T-helper 2 cell (primary cell): ENCODE results near the gene FMNL2.

Source experiments
- DNase-seq, 5 experiments: peaks; one replicate each; pipeline versions ENCODE4 v3.0.0 to v3.0.0-alpha.2; 2012 to 2022

The FMNL2 gene

GRCh38 chr2:152623775-152624174 lies 288.8 kb downstream of the FMNL2 start:
- DNase-seq, result no peak

- DNase-seq, result peak in 1 of 5 experiments; percentile 12
These were observed 289.8 kb downstream of the FMNL2 start for GRCh38 chr2:152624805-152625204.

- DNase-seq, result no peak
These were observed 292.0 kb downstream of the FMNL2 start for GRCh38 chr2:152626911-152627339.

GRCh38 chr2:152627351-152627957 lies 292.5 kb downstream of the FMNL2 start:
- DNase-seq, result peak in 1 of 5 experiments; percentile 18

GRCh38 chr2:152629202-152629601 lies 294.2 kb downstream of the FMNL2 start:
- DNase-seq, result peak in 1 of 5 experiments; percentile 85

GRCh38 chr2:152630466-152630865 lies 295.5 kb downstream of the FMNL2 start:
- DNase-seq, result no peak

- no peak for DNase-seq
These were observed 297.8 kb downstream of the FMNL2 start for GRCh38 chr2:152632736-152633135.

GRCh38 chr2:152635635-152636298 lies 300.8 kb downstream of the FMNL2 start:
- DNase-seq, result peak; percentile 11 to 58 (median 41)

- no peak for DNase-seq
These were observed 302.3 kb downstream of the FMNL2 start for GRCh38 chr2:152637251-152637650.

GRCh38 chr2:152638056-152638455 lies 303.1 kb downstream of the FMNL2 start:
- no peak for DNase-seq

- no peak for DNase-seq
These were observed 303.6 kb downstream of the FMNL2 start for GRCh38 chr2:152638590-152638989.

- DNase-seq, result no peak
These were observed 309.4 kb downstream of the FMNL2 start for GRCh38 chr2:152644189-152644873.

- DNase-seq, result no peak
These were observed 311.3 kb downstream of the FMNL2 start for GRCh38 chr2:152646264-152646663.

GRCh38 chr2:152646775-152647174 lies 311.8 kb downstream of the FMNL2 start:
- DNase-seq, result no peak

GRCh38 chr2:152647552-152647951 lies 312.6 kb downstream of the FMNL2 start:
- DNase-seq, result no peak

- DNase-seq, result peak in 1 of 5 experiments; percentile 8
These were observed 313.4 kb downstream of the FMNL2 start for GRCh38 chr2:152648336-152648735.

GRCh38 chr2:152649997-152650396 lies 315.0 kb downstream of the FMNL2 start:
- DNase-seq, result no peak

- DNase-seq, result no peak
These were observed 315.9 kb downstream of the FMNL2 start for GRCh38 chr2:152650768-152651371.

- DNase-seq, result no peak
These were observed 316.9 kb downstream of the FMNL2 start for GRCh38 chr2:152651834-152652233.

- DNase-seq, result peak in 1 of 5 experiments; percentile 32
These were observed 320.9 kb downstream of the FMNL2 start for GRCh38 chr2:152655880-152656279.

GRCh38 chr2:152657043-152657442 lies 322.1 kb downstream of the FMNL2 start:
- no peak for DNase-seq

- no peak for DNase-seq
These were observed 323.2 kb downstream of the FMNL2 start for GRCh38 chr2:152658221-152658620.

- DNase-seq, result no peak
These were observed 326.1 kb downstream of the FMNL2 start for GRCh38 chr2:152661076-152661475.
